Activated CD4-positive, alpha-beta T cell treated with anti-CD3 and anti-CD28 coated beads, Interleukin-2, Interleukin-4, amounts not matched to agents 100 ng/mL and 50 ng/mL, durations not matched to agents 16 hours and 8 hours (primary cell): ENCODE measurements around the gene NDUFAF5.
A peak's percentile ranks its signal among the peaks of the same experiment; 100 is the strongest.
"Not testable (repeated sequence)": the region's sequence is repeated elsewhere in the genome, so short reads cannot be mapped to it uniquely, and the experiment has no call there.

Experiments used
- DNase-seq: peaks from one replicate; pipeline ENCODE4 v3.0.0-alpha.2; 2020; ENCODE audit warnings: low spot score

Gene NDUFAF5

GRCh38 chr20:13784893-13785715 is at the start of gene NDUFAF5, which contains the start of gene ESF1:
Gene NDUFAF5 (plus strand): TSS chr20:13785028. CDS start chr20:13785069, 41 bp downstream.
Gene ESF1 (minus strand): TSS chr20:13784919. CDS start chr20:13783140, 1,779 bp downstream.
- DNase-seq: peak; percentile 96

- DNase-seq: no peak
These were observed 49.0 kb upstream of the NDUFAF5 start for GRCh38 chr20:13735826-13736225.

GRCh38 chr20:13736436-13737191 is 48.2 kb upstream of the NDUFAF5 start:
- DNase-seq: no peak

- DNase-seq: not testable (repeated sequence)
These were observed 46.6 kb upstream of the NDUFAF5 start for GRCh38 chr20:13738187-13738586.

GRCh38 chr20:13739731-13740649 is 44.8 kb upstream of the NDUFAF5 start:
- DNase-seq: no peak

GRCh38 chr20:13741879-13742278 is 42.9 kb upstream of the NDUFAF5 start:
- DNase-seq: no peak

GRCh38 chr20:13744352-13744751 is 40.5 kb upstream of the NDUFAF5 start:
- DNase-seq: no peak

GRCh38 chr20:13745784-13746183 is 39.0 kb upstream of the NDUFAF5 start:
- no peak for DNase-seq

- DNase-seq: no peak
These were observed 35.0 kb upstream of the NDUFAF5 start for GRCh38 chr20:13749811-13750210.

- DNase-seq: no peak
These were observed 31.3 kb upstream of the NDUFAF5 start for GRCh38 chr20:13753436-13754036.

GRCh38 chr20:13755809-13756208 is 29.0 kb upstream of the NDUFAF5 start:
- no peak for DNase-seq

- DNase-seq: no peak
These were observed 28.3 kb upstream of the NDUFAF5 start for GRCh38 chr20:13756551-13756950.

GRCh38 chr20:13758884-13759283 is 25.9 kb upstream of the NDUFAF5 start:
- DNase-seq: no peak

- not testable (repeated sequence) for DNase-seq
These were observed 24.3 kb upstream of the NDUFAF5 start for GRCh38 chr20:13760451-13760946.

- DNase-seq: no peak
These were observed 19.5 kb upstream of the NDUFAF5 start for GRCh38 chr20:13765299-13765698.

GRCh38 chr20:13765868-13766416 is 18.9 kb upstream of the NDUFAF5 start:
- no peak for DNase-seq

- DNase-seq: no peak
These were observed 14.7 kb upstream of the NDUFAF5 start for GRCh38 chr20:13770141-13770540.

- DNase-seq: no peak
These were observed 12.9 kb upstream of the NDUFAF5 start for GRCh38 chr20:13771853-13772453.

GRCh38 chr20:13772529-13772928 is 12.3 kb upstream of the NDUFAF5 start:
- no peak for DNase-seq

GRCh38 chr20:13775867-13776266 is 9.0 kb upstream of the NDUFAF5 start:
- DNase-seq: no peak

GRCh38 chr20:13777171-13777601 is 7.6 kb upstream of the NDUFAF5 start:
- DNase-seq: no peak
